ENCODE results near the gene PEPD.
"Not testable (repeated sequence)": the region's sequence is repeated elsewhere in the genome, so short reads cannot be mapped to it uniquely, and the experiment has no call there.

Gene PEPD

GRCh38 chr19:33521480-33522370 lies at the start of gene PEPD:
Gene PEPD, minus strand, starts transcription at chr19:33521791. Its CDS starts 31 bp downstream, at chr19:33521760.
- no peak for TF ChIP-seq CTCF (IDR thresholded peaks at IDR 0.05)
- Mint-ChIP-seq H3K27ac (no peak within 1 kb of the TSS), H3K4me1 (peaks cover 34% of the 10 kb centered on the region), H3K9me3 (no peaks in the 10 kb centered on the region), H3K27me3 (ENCODE audit: low read depth, poor library complexity) (peaks cover 14% of the 10 kb centered on the region), H3K36me3 (ENCODE audit: low read depth) (no peaks in the 10 kb centered on the region), H3K4me3 (peak within 1 kb of the TSS; percentile 91)
- DNase-seq = peak; percentile 94

- Mint-ChIP-seq H3K4me3 (no peak overlapping the region), H3K27ac (no peak overlapping the region), H3K9me3 (peaks cover 26% of the 10 kb centered on the region), H3K36me3 (ENCODE audit: low read depth) (no peaks in the 10 kb centered on the region), H3K27me3 (ENCODE audit: low read depth, poor library complexity) (peaks cover 46% of the 10 kb centered on the region), H3K4me1 (peaks cover 4% of the 10 kb centered on the region)
- no peak for DNase-seq
- TF ChIP-seq CTCF (IDR thresholded peaks at IDR 0.05) = no peak
These were observed 48.2 kb upstream of the PEPD start for GRCh38 chr19:33569821-33570220.

DNA sequence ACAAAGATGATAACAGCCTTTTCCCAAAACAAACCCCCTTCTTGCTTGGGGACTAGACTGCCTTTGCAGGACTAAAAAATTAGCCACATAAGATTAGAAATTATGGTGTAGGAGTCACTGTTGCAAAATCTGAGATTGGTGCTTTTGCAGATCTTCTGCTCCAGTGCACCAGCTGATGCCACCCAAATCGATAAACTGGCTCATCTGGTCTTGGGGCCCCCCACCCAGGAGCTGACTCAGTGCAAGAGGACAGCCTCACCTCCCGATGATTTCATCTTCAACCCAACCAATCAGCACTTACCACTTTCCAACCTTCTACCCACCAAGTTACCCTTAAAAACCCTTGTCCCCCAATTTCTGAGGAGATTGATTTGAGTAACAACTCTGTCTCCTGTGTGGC lies 47.1 kb upstream of the PEPD start:
- Mint-ChIP-seq H3K27me3 (ENCODE audit: low read depth, poor library complexity) (peaks cover 50% of the 10 kb centered on the region), H3K36me3 (ENCODE audit: low read depth) (no peaks in the 10 kb centered on the region), H3K4me1 (peaks cover 4% of the 10 kb centered on the region), H3K4me3 (no peak overlapping the region), H3K9me3 (peaks cover 15% of the 10 kb centered on the region), H3K27ac (no peak overlapping the region)
- no peak for DNase-seq
- no peak for TF ChIP-seq CTCF (IDR thresholded peaks at IDR 0.05)

GRCh38 chr19:33564836-33565338 lies 43.3 kb upstream of the PEPD start:
- Mint-ChIP-seq H3K9me3 (no peaks in the 10 kb centered on the region), H3K4me3 (no peak overlapping the region), H3K27ac (no peak overlapping the region), H3K36me3 (ENCODE audit: low read depth) (no peaks in the 10 kb centered on the region), H3K27me3 (ENCODE audit: low read depth, poor library complexity) (peaks cover 44% of the 10 kb centered on the region), H3K4me1 (peaks cover 3% of the 10 kb centered on the region)
- DNase-seq = no peak
- no peak for TF ChIP-seq CTCF (IDR thresholded peaks at IDR 0.05)

DNA sequence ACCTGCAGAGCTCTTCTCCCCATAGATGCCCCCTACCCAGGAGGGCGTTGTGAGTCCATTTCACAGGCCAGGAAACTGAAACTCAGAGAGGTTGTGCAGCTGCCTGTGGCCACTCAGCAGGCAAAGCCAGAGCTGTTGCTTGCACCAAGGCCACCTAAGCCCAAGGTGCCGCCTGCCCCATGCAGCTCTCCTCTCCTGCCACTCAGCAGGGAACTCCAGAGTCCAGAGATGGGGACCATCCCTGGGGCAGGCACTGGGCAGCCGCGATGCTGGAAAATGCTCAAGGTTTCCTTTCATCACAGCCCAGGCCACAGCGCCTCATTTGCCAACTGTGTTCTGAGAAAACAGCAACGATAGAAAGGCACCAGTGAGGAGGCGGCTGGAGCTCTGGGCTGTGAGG lies 41.0 kb upstream of the PEPD start:
- DNase-seq = no peak
- Mint-ChIP-seq H3K4me3 (no peak overlapping the region), H3K27ac (no peak overlapping the region), H3K27me3 (ENCODE audit: low read depth, poor library complexity) (peaks cover 44% of the 10 kb centered on the region), H3K4me1 (no peaks in the 10 kb centered on the region), H3K9me3 (no peaks in the 10 kb centered on the region), H3K36me3 (ENCODE audit: low read depth) (no peaks in the 10 kb centered on the region)
- TF ChIP-seq CTCF (IDR thresholded peaks at IDR 0.05) = no peak

DNA sequence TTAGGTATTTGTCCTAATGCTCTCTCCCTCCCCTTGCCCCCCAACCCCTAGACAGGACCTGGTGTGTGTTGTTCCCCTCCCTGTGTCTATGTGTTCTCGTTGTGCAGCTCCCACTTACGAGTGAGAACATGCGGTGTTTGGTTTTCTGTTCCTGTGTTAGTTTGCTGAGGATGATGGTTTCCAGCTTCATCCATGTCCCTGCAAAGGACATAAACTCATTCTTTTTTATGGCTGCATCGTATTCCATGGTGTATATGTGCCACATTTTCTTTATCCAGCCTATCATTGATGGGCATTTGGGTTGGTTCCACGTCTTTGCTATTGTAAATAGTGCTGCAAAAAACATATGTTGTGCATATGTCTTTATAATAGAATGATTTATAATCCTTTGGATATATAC lies 40.1 kb upstream of the PEPD start:
- H3K4me3 Mint-ChIP-seq; H3K27ac Mint-ChIP-seq; H3K36me3 Mint-ChIP-seq (ENCODE audit: low read depth); DNase-seq; H3K9me3 Mint-ChIP-seq; H3K4me1 Mint-ChIP-seq: not testable (repeated sequence)
- H3K27me3 Mint-ChIP-seq (ENCODE audit: low read depth, poor library complexity) = peaks cover 43% of the 10 kb centered on the region

All from nephron progenitor cell (in vitro differentiated cells).